Measurements from ENCODE around the gene C5orf58.

- TF ChIP-seq CTCF (conservative IDR thresholded peaks at IDR 0.05 in 1 of 2, IDR thresholded peaks at IDR 0.05 in 1 of 2; ENCODE audit: low read depth in 1 of 2, low read length in 2 of 2): no peak
- no peak for TF ChIP-seq EZH2 (IDR thresholded peaks at IDR 0.05; ENCODE audit: low read length, missing control alignments)
These were observed at the start of gene C5orf58 for GRCh38 chr5:170232786-170233185.
